Measurements from ENCODE around the gene NRGN.

NRGN gene

GRCh38 chr11:124761301-124762104 lies 21.8 kb downstream of the NRGN start:
- no peak for DNase-seq
- H3K27me3 ChIP-seq, result no peaks in the 10 kb centered on the region
- H3K4me3 ChIP-seq, result peak overlapping the region; percentile 77 to 94
- peaks cover 0 to 7% (median under 1%) of the 10 kb centered on the region in 3 donors for H3K36me3 ChIP-seq
- TF ChIP-seq, protein P1, sequence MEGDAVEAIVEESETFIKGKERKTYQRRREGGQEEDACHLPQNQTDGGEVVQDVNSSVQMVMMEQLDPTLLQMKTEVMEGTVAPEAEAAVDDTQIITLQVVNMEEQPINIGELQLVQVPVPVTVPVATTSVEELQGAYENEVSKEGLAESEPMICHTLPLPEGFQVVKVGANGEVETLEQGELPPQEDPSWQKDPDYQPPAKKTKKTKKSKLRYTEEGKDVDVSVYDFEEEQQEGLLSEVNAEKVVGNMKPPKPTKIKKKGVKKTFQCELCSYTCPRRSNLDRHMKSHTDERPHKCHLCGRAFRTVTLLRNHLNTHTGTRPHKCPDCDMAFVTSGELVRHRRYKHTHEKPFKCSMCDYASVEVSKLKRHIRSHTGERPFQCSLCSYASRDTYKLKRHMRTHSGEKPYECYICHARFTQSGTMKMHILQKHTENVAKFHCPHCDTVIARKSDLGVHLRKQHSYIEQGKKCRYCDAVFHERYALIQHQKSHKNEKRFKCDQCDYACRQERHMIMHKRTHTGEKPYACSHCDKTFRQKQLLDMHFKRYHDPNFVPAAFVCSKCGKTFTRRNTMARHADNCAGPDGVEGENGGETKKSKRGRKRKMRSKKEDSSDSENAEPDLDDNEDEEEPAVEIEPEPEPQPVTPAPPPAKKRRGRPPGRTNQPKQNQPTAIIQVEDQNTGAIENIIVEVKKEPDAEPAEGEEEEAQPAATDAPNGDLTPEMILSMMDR (IDR thresholded peaks at IDR 0.05), result no peak
- intact Hi-C loops (cut with DNase I; ENCODE audit: low total_unique reads), result loop anchor here (2.0 to 10.0 kb wide), 3 partner anchors 36 to 863 kb away; partner anchors contain the start of gene CHEK1
- peak overlapping the region; percentile 95 to 98 for H3K27ac ChIP-seq
- peaks cover 0 to 48% (median 33%) of the 10 kb centered on the region in 4 donors for H3K4me1 ChIP-seq
- no peaks in the 10 kb centered on the region for H3K9me3 ChIP-seq

DNA sequence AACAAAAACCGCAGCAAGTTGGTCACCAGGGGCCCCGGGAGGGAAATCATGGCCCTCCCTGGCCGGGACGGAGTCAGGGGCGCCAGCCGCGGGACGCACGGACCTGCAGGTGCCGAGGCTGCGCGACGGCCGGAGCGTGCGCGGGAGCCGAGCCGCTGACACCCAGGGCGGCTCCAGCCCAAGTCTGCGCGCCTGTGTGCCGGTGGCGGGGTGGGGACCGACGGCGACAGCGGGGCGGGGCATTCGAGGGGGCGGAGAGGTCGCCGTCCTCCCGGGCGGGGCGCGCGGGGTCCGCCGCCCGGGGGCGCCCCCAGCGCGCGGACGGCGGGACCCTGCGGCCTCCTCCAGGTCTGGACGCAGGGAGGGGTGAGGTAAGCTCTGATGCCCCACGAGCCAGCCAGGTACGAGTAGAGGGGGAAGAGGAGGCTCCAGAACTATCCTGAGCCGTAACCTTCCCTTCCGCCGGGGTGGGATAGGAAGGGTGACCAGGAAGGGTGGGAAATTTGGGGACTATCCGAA lies 22.4 kb downstream of the NRGN start, which contains the start of gene ESAM:
TSS of gene ESAM (minus strand) at position 186 of the 519 bp plus-strand sequence. CDS start at position 50, 136 bp downstream.
- H3K4me3 ChIP-seq, result peak within 1 kb of the TSS; percentile 77 to 94
- H3K4me1 ChIP-seq, result peaks cover 0 to 41% (median 29%) of the 10 kb centered on the region in 4 donors
- no peaks in the 10 kb centered on the region for H3K27me3 ChIP-seq
- TF ChIP-seq, protein P1 (IDR thresholded peaks at IDR 0.05), result no peak
- peaks cover 5 to 9% (median 7%) of the 10 kb centered on the region in 3 donors for H3K36me3 ChIP-seq
- peak within 1 kb of the TSS; percentile 95 to 98 for H3K27ac ChIP-seq
- H3K9me3 ChIP-seq, result no peaks in the 10 kb centered on the region
- intact Hi-C loops (cut with DNase I; ENCODE audit: low total_unique reads), result loop anchor here (2.0 to 10.0 kb wide), 3 partner anchors 35 to 863 kb away; partner anchors contain the start of gene CHEK1
- peak in 1 of 2 donors; percentile 86 for DNase-seq

GRCh38 chr11:124762624-124763155 lies 22.9 kb downstream of the NRGN start:
- TF ChIP-seq, protein P1 (IDR thresholded peaks at IDR 0.05), result no peak
- no peaks in the 10 kb centered on the region for H3K27me3 ChIP-seq
- DNase-seq, result peak in 1 of 2 donors; percentile 76
- peaks cover 0 to 36% (median 26%) of the 10 kb centered on the region in 4 donors for H3K4me1 ChIP-seq
- H3K36me3 ChIP-seq, result peaks cover 10 to 13% (median 12%) of the 10 kb centered on the region in 3 donors
- H3K4me3 ChIP-seq, result peak overlapping the region; percentile 77 to 94
- intact Hi-C loops (cut with DNase I; ENCODE audit: low total_unique reads), result loop anchor here (2.0 to 10.0 kb wide), 3 partner anchors 35 to 862 kb away; partner anchors contain the start of gene CHEK1
- H3K9me3 ChIP-seq, result no peaks in the 10 kb centered on the region
- H3K27ac ChIP-seq, result peak overlapping the region; percentile 95 to 98

GRCh38 chr11:124763156-124763947 lies 23.6 kb downstream of the NRGN start:
- TF ChIP-seq, protein P1 (IDR thresholded peaks at IDR 0.05), result peak; percentile 58 to 73
- no peaks in the 10 kb centered on the region for H3K27me3 ChIP-seq
- no peaks in the 10 kb centered on the region for H3K9me3 ChIP-seq
- H3K4me3 ChIP-seq, result peak overlapping the region; percentile 77 to 94
- intact Hi-C loops (cut with DNase I; ENCODE audit: low total_unique reads), result loop anchor here (2.0 to 10.0 kb wide), 3 partner anchors 34 to 861 kb away; partner anchors contain the start of gene CHEK1
- peaks cover 0 to 29% (median 21%) of the 10 kb centered on the region in 4 donors for H3K4me1 ChIP-seq
- H3K36me3 ChIP-seq, result peaks cover 13 to 14% (median 14%) of the 10 kb centered on the region in 3 donors
- DNase-seq, result peak; percentile 82 to 92
- H3K27ac ChIP-seq, result peak overlapping the region; percentile 95 to 98

DNA sequence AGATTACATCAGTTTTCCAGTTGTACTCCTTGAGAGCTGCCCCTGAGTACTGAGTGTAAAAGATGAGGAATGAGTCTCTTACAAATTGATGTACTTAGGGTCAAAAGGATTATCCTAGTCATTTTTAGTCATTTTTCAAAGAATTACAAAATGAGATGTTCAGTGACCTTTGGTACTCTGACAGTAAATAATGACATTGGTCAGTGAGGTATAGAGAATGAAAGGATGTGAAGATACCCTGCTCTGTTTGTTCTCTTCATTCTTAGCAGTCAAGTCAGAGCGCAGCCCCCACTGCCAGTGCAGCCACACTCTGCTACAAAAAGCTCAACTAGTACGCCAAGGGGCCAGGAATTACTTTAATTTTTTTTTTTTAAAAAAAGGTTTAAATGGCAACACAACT lies 26.4 kb downstream of the NRGN start:
- no peak for DNase-seq
- no peak overlapping the region for H3K27ac ChIP-seq
- no peaks in the 10 kb centered on the region for H3K9me3 ChIP-seq
- H3K36me3 ChIP-seq, result peaks cover 13 to 23% (median 21%) of the 10 kb centered on the region in 3 donors
- H3K27me3 ChIP-seq, result no peaks in the 10 kb centered on the region
- H3K4me1 ChIP-seq, result peaks cover 0 to 31% (median 18%) of the 10 kb centered on the region in 4 donors
- TF ChIP-seq, protein P1 (IDR thresholded peaks at IDR 0.05), result no peak
- H3K4me3 ChIP-seq, result no peak overlapping the region
- intact Hi-C loops (cut with DNase I; ENCODE audit: low total_unique reads), result loop anchor here (10.0 kb wide), 1 partner anchor 859 kb away; the partner anchor contains the start of gene CHEK1

Measured in tibial artery (tissue), 4 donors.